Left cardiac atrium (tissue), 4 donors: ENCODE measurements around the gene MAP1B. TPM values are rescaled to one million over a fixed set of nuclear protein-coding genes. Genes with fewer than 3 reads are reported as not detected.

Experiments
- ATAC-seq, 2 donors: fragments of 200-7000 bp; cut with Tn5 transposase; one replicate each; pipeline ENCODE4 v1.9.1; 2020; ENCODE audit warnings: mild to moderate bottlenecking in 2 of 2, moderate library complexity in 2 of 2
- DNase-seq: peaks from one replicate; pipeline ENCODE4 v3.0.0-alpha.2; 2020
- intact Hi-C, 2 donors: fragments of 100-400 bp; cut with DNase I; formaldehyde crosslinking; loops; one replicate each; pipeline versions ENCODE4 v1.14.1 to v1.15.1; 2022 to 2023
- total RNA-seq, 2 donors: library from RNA; stranded (reverse); fragmentation: NEBNext Ultra II Directional; extraction: Animal tissue kit (Norgen Biotek cat#: 25700); gene quantifications; one replicate each; pipeline ENCODE4 v1.2.1, GENCODE V29; 2021
- donor health status: DM: no; HTN: yes; CAD: no.
- donor health status: DM: no; HTN: yes; CAD: no; lungs with severe emphysema.
- donor health status: DM: yes; HTN: yes; CAD: no.
- donor health status: Dilated cardiomyopathy.

MAP1B gene
- total RNA-seq, 2 donors from 2014 or later = 163 to 224 TPM

GRCh38 chr5:72231991-72232703 lies 124.9 kb downstream of the MAP1B start:
- no peak for DNase-seq
- ATAC-seq = no peak
- intact Hi-C loops = no loop called here

GRCh38 chr5:72232838-72233237 lies 125.6 kb downstream of the MAP1B start:
- DNase-seq (no peak), ATAC-seq (no peak)
- intact Hi-C loops = no loop called here

- ATAC-seq (no peak), DNase-seq (no peak)
- intact Hi-C loops = no loop called here
These were observed 126.6 kb downstream of the MAP1B start for GRCh38 chr5:72233835-72234234.

- DNase-seq = no peak
- intact Hi-C loops = no loop called here
- peak; percentile 67 to 86 for ATAC-seq
These were observed 127.0 kb downstream of the MAP1B start for GRCh38 chr5:72234265-72234700.

- ATAC-seq = no peak
- no peak for DNase-seq
- intact Hi-C loops = no loop called here
These were observed 127.6 kb downstream of the MAP1B start for GRCh38 chr5:72234868-72235267.

GRCh38 chr5:72235725-72236124 lies 128.4 kb downstream of the MAP1B start:
- intact Hi-C loops = no loop called here
- ATAC-seq = no peak
- no peak for DNase-seq

- DNase-seq = no peak
- intact Hi-C loops = no loop called here
- ATAC-seq = no peak
These were observed 130.1 kb downstream of the MAP1B start for GRCh38 chr5:72237415-72237814.

GRCh38 chr5:72237879-72238278 lies 130.6 kb downstream of the MAP1B start:
- intact Hi-C loops = no loop called here
- no peak for DNase-seq
- ATAC-seq = no peak

- intact Hi-C loops = no loop called here
- ATAC-seq (no peak), DNase-seq (no peak)
These were observed 131.6 kb downstream of the MAP1B start for GRCh38 chr5:72238712-72239445.

- ATAC-seq (no peak), DNase-seq (no peak)
These were observed 134.2 kb downstream of the MAP1B start for GRCh38 chr5:72241346-72242003.

GRCh38 chr5:72242796-72243475 lies 135.7 kb downstream of the MAP1B start:
- DNase-seq (no peak), ATAC-seq (no peak)
- intact Hi-C loops = no loop called here

More at GRCh38 chr5:72241346-72242003, 134.2 kb downstream of the MAP1B start:
- intact Hi-C loops = no loop called here

- no peak for DNase-seq
- no peak for ATAC-seq
- intact Hi-C loops = no loop called here
These were observed 136.4 kb downstream of the MAP1B start for GRCh38 chr5:72243706-72244105.

- DNase-seq (no peak), ATAC-seq (peak; percentile 81 to 85)
- intact Hi-C loops = no loop called here
These were observed 137.6 kb downstream of the MAP1B start for GRCh38 chr5:72244862-72245371.

- intact Hi-C loops = no loop called here
- ATAC-seq (no peak), DNase-seq (no peak)
These were observed 138.3 kb downstream of the MAP1B start for GRCh38 chr5:72245546-72245945.

GRCh38 chr5:72245951-72246532 lies 138.8 kb downstream of the MAP1B start:
- intact Hi-C loops = no loop called here
- DNase-seq (no peak), ATAC-seq (peak in 1 of 2 donors; percentile 47)

GRCh38 chr5:72246954-72247442 lies 139.7 kb downstream of the MAP1B start:
- no peak for DNase-seq
- intact Hi-C loops = no loop called here
- no peak for ATAC-seq

GRCh38 chr5:72248410-72248981 lies 141.2 kb downstream of the MAP1B start:
- peak; percentile 57 for DNase-seq
- ATAC-seq = peak; percentile 64 to 70
- intact Hi-C loops = no loop called here

- DNase-seq (no peak), ATAC-seq (no peak)
- intact Hi-C loops = no loop called here
These were observed 144.1 kb downstream of the MAP1B start for GRCh38 chr5:72251386-72251785.

- intact Hi-C loops = no loop called here
- no peak for DNase-seq
- ATAC-seq = no peak
These were observed 144.7 kb downstream of the MAP1B start for GRCh38 chr5:72252008-72252407.
